PC-3 (cell line): ENCODE measurements around the gene ASB14. TPM values are rescaled to one million over a fixed set of nuclear protein-coding genes. Genes with fewer than 3 reads are reported as not detected.

Experiments used
- ATAC-seq: fragments of 200-7000 bp; cut with Tn5 transposase; 2 replicates; pipeline ENCODE4 v1.9.1; 2020; ENCODE audit warnings: mild to moderate bottlenecking, moderate library complexity
- BruUV-seq: library from RNA; stranded (reverse); fragments of 400-500 nt; replicated peaks from 2 replicates; lab custom pipeline; 2021; lab: Mats Ljungman, UMichigan
- CTCF ChIA-PET: fragments of 300-600 bp; sonication (Branson Sonifier 250); formaldehyde crosslinking; loops from one replicate; lab custom pipeline; 2022; ENCODE audit warnings: antibody characterized with exemption; lab: Charles Lee
- POLR2A ChIA-PET: fragments of 300-600 bp; sonication (Branson Sonifier 250); formaldehyde crosslinking; loops from one replicate; lab custom pipeline; 2022; ENCODE audit warnings: antibody characterized with exemption; ENCODE audit not compliant: unreplicated experiment; lab: Charles Lee
- DNase-seq: peaks from one replicate; pipeline ENCODE4 v3.0.0-alpha.2; 2015
- H2AFZ ChIP-seq: fragments of 300-600 bp; sonication (generic); 2 replicates; pipeline ENCODE4 v1.6.0; 2016; ENCODE audit warnings: antibody characterized with exemption, low read length
- H3F3A ChIP-seq: fragments of 300-600 bp; sonication (generic); one replicate; pipeline ENCODE4 v1.6.0; 2017; ENCODE audit warnings: antibody characterized with exemption, low read length, control low read depth, mild to moderate bottlenecking; ENCODE audit not compliant: unreplicated experiment
- H3K27ac ChIP-seq: fragments of 300-600 bp; sonication (generic); 2 replicates; pipeline ENCODE4 v1.5.1; 2016; ENCODE audit warnings: mild to moderate bottlenecking, low read length
- H3K27me3 ChIP-seq: fragments of 300-600 bp; sonication (generic); 2 replicates; pipeline ENCODE4 v1.6.1; 2016; ENCODE audit warnings: low read length, mixed read lengths
- H3K36me3 ChIP-seq: fragments of 300-600 bp; sonication (generic); 2 replicates; pipeline ENCODE4 v1.6.1; 2016; ENCODE audit warnings: low read depth, mixed run types, low read length, mixed read lengths
- H3K4me1 ChIP-seq: fragments of 300-600 bp; sonication (generic); 2 replicates; pipeline ENCODE4 v1.5.1; 2016; ENCODE audit warnings: low read length; ENCODE audit not compliant: insufficient read depth
- H3K4me2 ChIP-seq: fragments of 300-600 bp; sonication (generic); 2 replicates; pipeline ENCODE4 v1.6.0; 2016; ENCODE audit warnings: low read length
- H3K4me3 ChIP-seq: fragments of 300-600 bp; sonication (generic); 2 replicates; pipeline ENCODE4 v1.5.1; 2016; ENCODE audit warnings: mild to moderate bottlenecking, low read length, mixed read lengths
- H3K79me2 ChIP-seq: fragments of 300-600 bp; sonication (generic); 2 replicates; pipeline ENCODE4 v1.6.1; 2017; ENCODE audit warnings: low read length, mixed read lengths
- H3K9ac ChIP-seq: fragments of 300-600 bp; sonication (generic); 2 replicates; pipeline ENCODE4 v1.6.0; 2016; ENCODE audit warnings: mild to moderate bottlenecking, low read length
- H3K9me2 ChIP-seq: fragments of 300-600 bp; sonication (generic); replicated peaks from 2 replicates; pipeline ENCODE4 v1.6.1; 2016; ENCODE audit warnings: mixed run types, low read length, mixed read lengths
- H3K9me3 ChIP-seq: fragments of 300-600 bp; sonication (generic); 2 replicates; pipeline ENCODE4 v1.6.1; 2016; ENCODE audit warnings: low read length, mixed read lengths
- H4K20me1 ChIP-seq: fragments of 300-600 bp; sonication (generic); 2 replicates; pipeline ENCODE4 v1.6.1; 2016; ENCODE audit warnings: low read length, mixed read lengths
- CTCF ChIP-seq: fragments of 300-600 bp; sonication (generic); conservative IDR thresholded peaks from 2 replicates; pipeline ENCODE4 v1.5.1; 2017; ENCODE audit warnings: antibody characterized with exemption, low read depth, mild to moderate bottlenecking, low read length
- EZH2 ChIP-seq: fragments of 300-600 bp; sonication (generic); IDR thresholded peaks from one replicate; pipeline ENCODE4 v1.6.1; 2017; ENCODE audit warnings: antibody characterized with exemption, mild to moderate bottlenecking, low read length; ENCODE audit not compliant: unreplicated experiment
- EZH2phosphoT487 ChIP-seq: fragments of 300-600 bp; sonication (generic); IDR thresholded peaks from 2 replicates; pipeline ENCODE4 v1.6.1; 2018; ENCODE audit warnings: mild to moderate bottlenecking, antibody characterized with exemption, low read length, borderline replicate concordance
- intact Hi-C: fragments of 100-400 bp; cut with micrococcal nuclease; formaldehyde crosslinking; loops from 2 replicates; pipeline ENCODE4 v1.9.0; 2023
- total RNA-seq: library from RNA; depleted of rRNA; stranded (reverse); fragments of >200 nt; gene quantifications from 2 replicates; pipeline ENCODE4 v1.2.3, GENCODE V29; 2014

Gene ASB14
- total RNA-seq, 1 experiment from 2014 or later = not detected

- Histone ChIP-seq H3F3A (no peaks in the 10 kb centered on the region), H3K4me1 (no peaks in the 10 kb centered on the region), H2AFZ (no peak overlapping the region), H3K36me3 (peaks cover 7% of the 10 kb centered on the region; the same call in 1 of the 2 replicates), H4K20me1 (no peaks in the 10 kb centered on the region), H3K79me2 (no peaks in the 10 kb centered on the region), H3K9me3 (no peaks in the 10 kb centered on the region), H3K9me2 (no peaks in the 10 kb centered on the region), H3K27me3 (no peaks in the 10 kb centered on the region), H3K4me2 (no peak overlapping the region), H3K9ac (no peak overlapping the region), H3K27ac (no peak overlapping the region), H3K4me3 (no peak overlapping the region)
- BruUV-seq = no TSS peak
- ChIA-PET POLR2A (no interaction called here), CTCF (no interaction called here)
- TF ChIP-seq EZH2 = no peak
- TF ChIP-seq EZH2phosphoT487 = no peak
- no peak for TF ChIP-seq CTCF
- intact Hi-C loops = no loop called here
- ATAC-seq = no peak
- DNase-seq = no peak
These were observed 17.6 kb downstream of the ASB14 start for GRCh38 chr3:57274845-57275244.

GRCh38 chr3:57268416-57268815 lies 24.1 kb downstream of the ASB14 start:
- Histone ChIP-seq H3K27me3 (no peaks in the 10 kb centered on the region), H3K9me3 (no peaks in the 10 kb centered on the region), H3K79me2 (no peaks in the 10 kb centered on the region), H3K9ac (no peak overlapping the region), H3K27ac (no peak overlapping the region), H3F3A (no peaks in the 10 kb centered on the region), H3K4me1 (no peaks in the 10 kb centered on the region), H3K9me2 (no peaks in the 10 kb centered on the region), H2AFZ (no peak overlapping the region), H3K36me3 (peaks cover 43% of the 10 kb centered on the region), H3K4me3 (no peak overlapping the region), H3K4me2 (no peak overlapping the region), H4K20me1 (no peaks in the 10 kb centered on the region)
- no peak for TF ChIP-seq EZH2
- TF ChIP-seq EZH2phosphoT487 = no peak
- no peak for TF ChIP-seq CTCF
- DNase-seq (no peak), ATAC-seq (no peak)
- ChIA-PET POLR2A (no interaction called here), CTCF (no interaction called here)
- intact Hi-C loops = no loop called here
- BruUV-seq = no TSS peak

- H3K27me3 ChIP-seq = no peaks in the 10 kb centered on the region
- H2AFZ ChIP-seq = no peak overlapping the region
- H3K9me2 ChIP-seq = no peaks in the 10 kb centered on the region
- POLR2A ChIA-PET = no interaction called here
- ATAC-seq (no peak), DNase-seq (no peak)
- H3K9me3 ChIP-seq = no peaks in the 10 kb centered on the region
- no peaks in the 10 kb centered on the region for H3F3A ChIP-seq
- H3K4me3 ChIP-seq = no peak overlapping the region
- intact Hi-C loops = no loop called here
- BruUV-seq = no TSS peak
- TF ChIP-seq CTCF (no peak), EZH2 (no peak), EZH2phosphoT487 (no peak)
- peaks cover 3% of the 10 kb centered on the region; the same call in 1 of the 2 replicates for H3K4me1 ChIP-seq
- CTCF ChIA-PET = no interaction called here
- no peaks in the 10 kb centered on the region for H3K79me2 ChIP-seq
- no peak overlapping the region for H3K9ac ChIP-seq
- H3K27ac ChIP-seq = no peak overlapping the region
- H3K36me3 ChIP-seq = peaks cover 55% of the 10 kb centered on the region
- no peaks in the 10 kb centered on the region for H4K20me1 ChIP-seq
- H3K4me2 ChIP-seq = no peak overlapping the region
These were observed 30.6 kb downstream of the ASB14 start for GRCh38 chr3:57261929-57262328.
